Mucosa of rectum (tissue), 2 donors: ENCODE results near the gene SPDYE11.
"Not testable (repeated sequence)": the region's sequence is repeated elsewhere in the genome, so short reads cannot be mapped to it uniquely, and the experiment has no call there.

Source experiments
- H3K27ac ChIP-seq, 2 donors: one replicate each; pipeline ENCODE4 v1.7.0; 2013; ENCODE audit warnings: inconsistent platforms in 2 of 2, low read depth in 2 of 2, low read length in 2 of 2
- H3K27me3 ChIP-seq, 2 donors: one replicate each; pipeline ENCODE4 v1.7.0; 2013; ENCODE audit warnings: low read length in 2 of 2; ENCODE audit not compliant: control insufficient read depth in 2 of 2, insufficient read depth in 2 of 2
- H3K36me3 ChIP-seq, 2 donors: one replicate each; pipeline ENCODE4 v1.7.0; 2013; ENCODE audit warnings: low read length in 2 of 2; ENCODE audit not compliant: control insufficient read depth in 2 of 2, insufficient read depth in 2 of 2
- H3K4me1 ChIP-seq, 2 donors: one replicate each; pipeline ENCODE4 v1.7.0; 2013; ENCODE audit warnings: low read length in 2 of 2, mild to moderate bottlenecking in 1 of 2; ENCODE audit not compliant: control insufficient read depth in 2 of 2, insufficient read depth in 2 of 2
- H3K4me3 ChIP-seq, 2 donors: one replicate each; pipeline ENCODE4 v1.7.0; 2013; ENCODE audit warnings: low read length in 2 of 2
- H3K9ac ChIP-seq, 2 donors: one replicate each; pipeline ENCODE4 v1.7.0; 2013; ENCODE audit warnings: low read length in 2 of 2, low read depth in 1 of 2, mild to moderate bottlenecking in 1 of 2
- H3K9me3 ChIP-seq, 2 donors: one replicate each; pipeline ENCODE4 v1.7.0; 2013; ENCODE audit warnings: low read length in 2 of 2; ENCODE audit not compliant: control insufficient read depth in 2 of 2
- donor health status: healthy.
- donor health status: Normal muscosa, but diverticular disease.

SPDYE11 gene

GRCh38 chr7:73057811-73058210, at the start of gene SPDYE11:
Gene SPDYE11, minus strand, starts transcription at chr7:73057911. Its CDS starts 1,800 bp downstream, at chr7:73056111.
- not testable (repeated sequence) for H3K27ac ChIP-seq, H3K9ac ChIP-seq, H3K9me3 ChIP-seq, H3K36me3 ChIP-seq, H3K4me3 ChIP-seq, H3K4me1 ChIP-seq, H3K27me3 ChIP-seq

- not testable (repeated sequence) for H3K36me3 ChIP-seq, H3K9ac ChIP-seq
Measured at GRCh38 chr7:73085938-73086337, 28.2 kb upstream of the SPDYE11 start, which contains the start of gene SPDYE9. Gene SPDYE9, minus strand, starts transcription at chr7:73086038. Its CDS starts 1,800 bp downstream, at chr7:73084238.

GRCh38 chr7:73029666-73030065, 28.0 kb downstream of the SPDYE11 start, which contains the start of gene SPDYE8:
Gene SPDYE8, minus strand, starts transcription at chr7:73029766. Its CDS starts 1,800 bp downstream, at chr7:73027966.
- H3K27ac ChIP-seq, H3K4me1 ChIP-seq, H3K9me3 ChIP-seq, H3K4me3 ChIP-seq, H3K9ac ChIP-seq, H3K27me3 ChIP-seq, H3K36me3 ChIP-seq: not testable (repeated sequence)

More at GRCh38 chr7:73085938-73086337, 28.2 kb upstream of the SPDYE11 start, which contains the start of gene SPDYE9:
- not testable (repeated sequence) for H3K27me3 ChIP-seq, H3K4me1 ChIP-seq, H3K4me3 ChIP-seq, H3K9me3 ChIP-seq, H3K27ac ChIP-seq

GRCh38 chr7:73006491-73006890, 51.2 kb downstream of the SPDYE11 start:
- H3K4me3 ChIP-seq, H3K4me1 ChIP-seq, H3K9ac ChIP-seq, H3K27me3 ChIP-seq, H3K27ac ChIP-seq, H3K36me3 ChIP-seq, H3K9me3 ChIP-seq: not testable (repeated sequence)

GRCh38 chr7:73005693-73006447, 51.8 kb downstream of the SPDYE11 start:
- Histone ChIP-seq H3K9ac (peak overlapping the region; percentile 56 to 75), H3K27ac (peak overlapping the region; percentile 80 to 86), H3K4me3 (peak overlapping the region; percentile 73 to 77)
- not testable (repeated sequence) for H3K27me3 ChIP-seq, H3K36me3 ChIP-seq, H3K9me3 ChIP-seq, H3K4me1 ChIP-seq

GRCh38 chr7:73005356-73005692, 52.4 kb downstream of the SPDYE11 start:
- not testable (repeated sequence) for H3K36me3 ChIP-seq, H3K27me3 ChIP-seq, H3K9me3 ChIP-seq, H3K4me1 ChIP-seq
- peak overlapping the region; percentile 80 to 84 for H3K27ac ChIP-seq
- peak overlapping the region in 1 of 2 donors; percentile 75 for H3K9ac ChIP-seq
- peak overlapping the region; percentile 73 to 77 for H3K4me3 ChIP-seq

GRCh38 chr7:72997887-72998468, 59.7 kb downstream of the SPDYE11 start:
- not testable (repeated sequence) for H3K27ac ChIP-seq, H3K36me3 ChIP-seq, H3K9ac ChIP-seq, H3K4me3 ChIP-seq, H3K4me1 ChIP-seq, H3K9me3 ChIP-seq, H3K27me3 ChIP-seq
